NCI-H1417 (cell line): ENCODE measurements around the gene VWCE.
"Not testable (repeated sequence)": the region's sequence is repeated elsewhere in the genome, so short reads cannot be mapped to it uniquely, and the experiment has no call there.

ENCODE experiments used
- DNase-seq, 3 experiments: peaks; one replicate each; lab custom pipeline; 2025; lab: John Stamatoyannopoulos, UW

VWCE gene

GRCh38 chr11:61211327-61211952, 83.7 kb downstream of the VWCE start:
- DNase-seq: not testable (repeated sequence)

- not testable (repeated sequence) for DNase-seq
These were observed 84.5 kb downstream of the VWCE start for GRCh38 chr11:61210629-61211028.
